A172 (cell line): ENCODE data around the gene CSTPP1. TPM values are rescaled to one million over a fixed set of nuclear protein-coding genes. Genes with fewer than 3 reads are reported as not detected.

Source experiments
- DNase-seq: peaks from one replicate; pipeline ENCODE4 v3.0.0-alpha.2; 2015; ENCODE audit warnings: low spot score
- total RNA-seq: library from RNA; depleted of rRNA; stranded (reverse); fragments of >200 nt; shearing (Covaris generic); gene quantifications from 2 replicates; pipeline ENCODE4 v1.2.3, GENCODE V29; 2014

CSTPP1 gene
- total RNA-seq, 1 experiment from 2014 or later: 51.0 TPM

DNA sequence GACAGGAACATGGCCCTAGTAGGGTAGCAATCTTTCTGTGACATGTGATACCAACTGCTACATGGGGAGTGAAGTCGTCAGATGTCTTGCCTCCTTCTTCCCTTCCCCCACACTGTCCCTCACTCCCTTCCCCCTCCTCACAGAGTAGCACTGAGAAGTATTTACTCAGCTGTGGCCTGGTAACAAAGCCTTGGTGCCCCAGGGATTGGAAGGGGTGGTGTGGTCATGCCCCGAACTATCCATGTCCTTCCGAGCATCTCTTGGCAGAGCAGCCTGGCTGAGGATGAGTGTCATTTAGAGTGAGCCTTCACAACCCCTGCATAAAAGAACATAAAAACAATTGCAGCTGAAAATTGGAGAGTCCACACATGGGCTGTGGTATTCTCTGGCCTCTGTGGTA, 194.0 kb downstream of the CSTPP1 start:
- no peak for DNase-seq

DNA sequence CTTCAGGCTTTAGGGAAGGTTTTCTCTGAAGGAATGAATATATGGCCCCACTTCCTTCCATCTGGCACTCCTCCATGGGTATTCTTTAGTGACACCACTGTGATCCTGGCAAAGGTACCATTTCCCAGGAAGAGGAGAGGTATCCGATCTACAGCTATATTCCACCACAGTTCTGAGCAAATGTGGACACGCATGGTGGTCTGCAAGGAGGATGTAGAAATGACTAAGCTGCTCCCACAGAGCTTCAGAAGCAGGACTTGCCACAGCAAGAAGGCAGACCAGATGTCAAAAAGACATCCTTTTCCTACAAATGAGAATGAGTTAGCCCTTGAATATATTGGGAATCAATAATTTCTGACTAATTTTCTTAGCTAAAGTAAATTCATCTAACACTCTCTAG, 194.6 kb downstream of the CSTPP1 start:
- no peak for DNase-seq

DNA sequence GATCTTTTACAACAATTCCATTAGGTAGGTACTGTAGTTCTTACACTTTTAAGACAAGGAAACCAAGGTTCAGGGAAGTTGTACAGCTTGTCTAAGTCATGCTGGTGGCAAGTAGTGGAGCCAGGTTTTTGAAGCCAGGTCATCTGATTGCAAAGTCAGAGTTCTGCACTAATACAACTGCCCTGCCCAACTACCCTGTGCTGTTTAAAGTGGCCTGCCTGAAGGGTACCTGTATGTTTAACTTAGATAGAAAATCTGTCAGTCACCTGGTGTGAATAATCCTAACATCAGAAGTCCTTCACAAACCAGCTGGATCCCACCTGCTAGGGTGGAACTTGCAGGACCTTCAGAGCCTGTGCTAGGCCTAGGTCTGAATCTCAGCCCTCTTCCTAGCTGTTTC, 195.9 kb downstream of the CSTPP1 start:
- DNase-seq: no peak

DNA sequence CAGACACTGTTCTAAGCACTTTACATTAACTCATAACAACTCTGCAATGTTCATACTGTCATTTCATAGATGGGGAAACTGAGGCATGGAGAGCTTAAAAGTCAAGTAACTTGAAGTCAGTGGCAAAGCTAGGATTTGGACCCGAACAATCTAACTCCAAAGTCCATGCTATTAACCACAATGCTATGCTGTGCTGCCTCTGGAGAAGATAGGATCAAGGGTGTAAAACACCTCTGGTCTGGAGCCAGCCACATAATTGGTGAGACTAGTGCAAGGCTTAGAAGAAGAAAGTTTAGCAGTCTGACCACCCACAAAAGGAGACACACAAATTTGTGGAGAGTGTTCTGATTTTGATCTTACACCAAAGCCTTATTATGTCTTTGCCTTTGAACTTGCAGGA, 196.4 kb downstream of the CSTPP1 start:
- DNase-seq: no peak

DNA sequence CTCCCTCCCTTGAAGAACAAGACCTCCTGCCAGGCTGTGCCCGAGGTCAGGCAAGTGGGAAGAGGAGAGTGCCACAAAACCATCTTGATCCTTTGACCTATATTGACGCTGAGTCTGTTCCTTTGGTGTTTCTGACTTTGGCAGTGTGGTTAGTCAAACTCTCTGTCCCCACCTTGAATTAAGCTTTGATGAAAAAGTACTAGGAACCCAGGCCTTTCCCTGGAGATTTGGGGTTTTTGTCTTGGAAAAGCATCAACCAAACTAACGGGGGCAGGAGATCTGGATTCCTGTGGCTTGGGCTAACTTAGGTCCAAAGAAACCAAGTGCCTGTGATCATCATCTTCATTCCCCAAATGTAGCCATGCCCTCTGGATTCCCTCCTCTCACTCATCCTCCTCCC, 199.8 kb downstream of the CSTPP1 start:
- no peak for DNase-seq

DNA sequence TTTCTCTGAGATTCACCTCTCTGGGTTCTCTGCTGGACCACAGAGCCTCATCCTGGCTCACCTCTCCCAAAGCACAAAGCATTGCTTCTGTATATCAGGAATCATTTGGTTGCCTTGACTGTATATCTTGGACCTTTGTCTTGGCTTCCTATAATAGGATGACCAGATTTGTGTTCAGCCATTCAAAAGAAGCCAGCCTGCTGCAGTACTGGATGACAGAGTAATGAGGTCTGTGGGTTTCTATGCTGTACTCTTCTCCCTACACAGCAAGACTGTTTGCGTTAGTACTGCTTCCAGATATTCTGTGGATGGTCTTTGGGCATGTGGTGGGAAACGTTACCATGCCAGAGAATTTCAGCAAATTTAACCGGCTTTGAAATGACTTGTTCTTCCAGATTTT, 200.4 kb downstream of the CSTPP1 start:
- DNase-seq: no peak

DNA sequence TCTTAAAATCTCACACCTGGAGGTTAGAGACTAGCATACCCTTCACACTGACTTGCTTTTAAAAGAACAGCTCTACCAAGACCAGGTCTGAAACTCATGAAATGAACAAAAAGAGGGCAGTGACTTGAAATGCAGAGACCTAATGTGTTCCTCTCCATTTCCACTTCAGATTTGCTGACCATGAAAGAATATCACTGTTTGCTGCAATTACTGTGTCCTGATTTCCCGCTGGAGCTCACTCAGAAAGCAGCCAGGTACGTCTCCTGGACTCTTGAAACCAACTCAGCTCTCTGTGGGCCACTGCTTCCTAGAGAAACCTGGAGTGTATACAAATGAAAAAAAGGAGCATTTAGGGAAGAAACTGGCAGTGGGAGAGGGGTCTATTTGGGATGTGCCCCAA, 200.9 kb downstream of the CSTPP1 start:
- no peak for DNase-seq

DNA sequence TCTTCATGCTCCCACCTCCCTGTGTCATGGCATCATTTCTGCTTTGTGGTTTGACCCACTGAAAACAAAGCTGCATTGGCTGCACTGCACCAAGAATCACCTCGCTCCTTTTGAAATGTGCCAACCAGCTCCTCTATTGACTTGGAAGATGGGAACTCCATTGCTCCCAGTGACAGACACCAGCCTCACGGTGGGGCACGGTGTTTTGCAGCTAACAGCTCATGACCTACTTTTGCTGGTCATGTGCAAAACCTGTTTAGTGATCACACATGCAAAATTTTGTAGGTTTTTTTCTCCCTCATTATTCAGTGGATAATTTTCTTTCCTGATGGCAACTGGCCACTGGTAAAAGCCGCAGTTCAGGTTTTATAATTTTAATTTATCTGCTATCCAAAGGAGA, 203.3 kb downstream of the CSTPP1 start:
- DNase-seq: no peak

DNA sequence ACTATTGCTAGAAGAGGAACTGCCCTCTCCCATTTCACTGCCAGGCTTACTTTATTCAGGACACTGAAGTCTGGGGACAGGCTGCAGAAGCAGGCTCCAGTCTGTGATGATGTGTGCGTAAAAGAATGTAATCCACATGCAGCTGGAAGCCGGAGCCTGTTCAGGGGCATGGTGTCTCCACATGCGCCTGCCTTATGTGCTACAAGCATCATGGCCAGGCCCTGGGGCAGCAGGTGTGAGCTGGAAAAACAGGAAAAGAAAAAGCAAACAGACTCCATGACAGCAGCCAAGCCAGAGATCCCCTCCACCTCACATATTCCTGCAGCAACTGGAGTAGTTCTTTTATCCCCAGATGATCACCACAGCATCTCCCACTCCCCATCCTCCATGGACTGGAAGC, 206.8 kb downstream of the CSTPP1 start:
- peak; percentile 40 for DNase-seq

DNA sequence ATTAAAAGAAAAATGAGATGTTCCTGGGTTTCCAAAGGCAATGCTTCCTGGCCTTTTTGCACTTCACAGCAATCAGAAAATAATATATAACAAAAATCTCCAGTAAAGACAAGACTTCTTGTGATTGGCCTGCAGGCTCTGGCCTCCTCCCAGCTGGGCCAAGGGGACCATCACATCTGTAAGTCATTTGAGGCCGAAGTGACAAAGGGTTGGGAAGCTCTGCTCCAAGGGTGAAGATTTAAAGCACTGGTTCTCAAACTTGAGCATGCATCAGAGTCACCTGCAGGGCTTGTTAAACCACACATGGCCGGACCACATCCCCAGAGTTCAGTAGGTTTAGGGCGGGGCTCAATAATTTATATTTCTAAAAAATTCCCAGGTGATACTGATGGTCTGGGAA, 208.0 kb downstream of the CSTPP1 start:
- no peak for DNase-seq

DNA sequence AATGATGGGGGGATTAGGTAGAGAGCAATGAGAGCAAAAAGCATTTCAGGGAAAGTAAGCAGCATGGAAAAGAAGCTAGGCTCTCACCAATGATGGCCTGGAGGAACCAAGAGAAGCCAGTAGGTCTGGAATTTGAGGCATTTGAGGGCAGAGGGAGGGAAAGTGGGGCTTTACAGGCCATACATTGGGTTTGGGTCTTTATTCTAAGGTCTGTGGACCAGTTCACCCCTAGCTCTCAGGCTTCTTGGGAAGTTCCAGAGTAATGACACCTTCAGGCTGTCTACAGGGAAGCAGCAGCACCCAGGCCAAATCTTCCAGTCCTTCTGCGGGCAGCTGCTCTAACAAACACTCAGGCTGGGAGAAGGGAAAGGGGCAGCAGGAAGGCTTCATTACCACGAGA, 210.7 kb downstream of the CSTPP1 start:
- DNase-seq: no peak

DNA sequence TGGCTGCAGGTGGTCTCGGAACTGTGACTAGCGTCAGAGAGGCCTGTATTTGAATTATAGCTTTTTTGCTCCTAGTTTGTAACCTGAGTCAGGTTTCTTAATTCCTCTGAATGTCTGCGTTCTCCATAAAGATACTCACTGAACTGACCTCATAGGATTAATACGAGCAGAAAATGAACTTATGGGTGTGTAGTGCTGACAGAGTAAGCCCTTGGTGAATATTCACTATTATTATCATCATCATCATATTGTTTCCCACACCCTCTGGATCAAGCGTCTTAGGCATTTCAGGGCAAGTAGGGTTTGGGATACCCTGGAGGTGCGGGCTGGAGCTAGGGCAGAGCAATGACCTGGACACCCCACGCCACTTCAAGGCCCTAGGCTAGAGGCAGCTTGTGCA, 211.1 kb downstream of the CSTPP1 start:
- no peak for DNase-seq

DNA sequence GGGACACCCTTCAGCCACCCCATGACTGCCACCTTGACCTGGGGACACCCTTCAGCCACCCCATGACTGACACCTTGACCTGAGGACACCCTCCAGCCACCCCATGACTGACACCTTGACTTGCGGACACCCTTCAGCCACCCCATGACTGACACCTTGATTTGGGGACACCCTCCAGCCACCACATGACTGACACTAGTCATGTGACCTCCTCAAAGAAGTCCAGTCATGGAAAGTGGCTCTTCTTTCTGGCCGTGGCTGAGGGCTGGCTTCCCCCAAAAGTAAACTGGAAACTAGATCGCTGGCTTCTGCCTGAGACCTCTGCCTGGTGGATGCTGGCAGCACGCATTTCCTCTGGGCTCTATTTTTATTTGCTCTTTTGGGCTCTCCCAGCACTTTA, 211.7 kb downstream of the CSTPP1 start:
- DNase-seq: no peak

DNA sequence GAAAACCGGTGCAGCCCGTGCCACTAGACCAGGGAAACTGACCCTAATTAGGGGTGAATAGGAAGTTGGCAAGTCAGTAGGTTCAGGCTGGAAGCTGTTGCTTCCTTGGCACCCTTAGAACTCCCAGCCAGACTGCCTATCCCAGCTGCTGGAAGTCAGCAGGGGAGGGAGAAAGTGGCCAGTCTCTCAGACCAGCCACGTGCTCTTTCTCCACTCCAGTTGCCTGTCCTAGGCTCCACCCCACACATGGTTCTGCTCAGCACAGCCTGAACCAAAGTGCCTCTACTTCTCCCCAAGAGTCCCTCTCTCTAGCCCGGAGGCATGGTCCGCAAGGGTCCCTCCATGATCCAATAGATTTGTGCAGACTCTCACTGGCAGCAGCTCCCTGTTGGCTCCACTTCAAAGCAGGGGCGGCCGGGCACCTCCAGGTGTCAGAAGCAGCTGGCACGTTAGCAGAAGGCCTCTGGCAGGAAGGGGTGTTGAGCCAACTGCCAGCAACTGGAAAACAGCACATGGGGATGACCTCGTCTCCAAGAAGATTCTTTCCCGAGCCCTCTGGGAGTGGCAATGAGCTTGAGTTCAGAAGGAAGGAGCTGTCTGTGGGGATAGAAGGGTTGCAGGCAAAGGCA, 212.5 kb downstream of the CSTPP1 start:
- DNase-seq: no peak

DNA sequence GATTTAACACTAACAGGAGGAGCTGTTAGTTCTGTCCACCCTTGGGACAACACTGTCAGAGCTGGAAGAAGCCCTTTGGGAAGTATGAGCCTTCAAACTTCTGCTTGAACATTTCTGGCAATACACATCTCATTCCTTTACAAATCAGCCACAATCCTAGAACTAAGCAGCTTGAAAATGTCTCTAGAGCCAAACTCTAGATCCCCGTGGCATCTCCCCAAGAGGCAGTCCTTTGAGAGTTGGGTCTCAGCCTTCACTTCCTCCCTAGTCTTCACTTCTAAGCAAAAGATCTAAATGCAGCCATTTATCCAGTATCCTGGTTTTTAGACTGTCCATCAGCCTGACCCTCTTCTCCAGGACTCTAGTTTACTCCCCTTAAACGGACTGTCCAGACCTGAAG, 213.2 kb downstream of the CSTPP1 start:
- no peak for DNase-seq

DNA sequence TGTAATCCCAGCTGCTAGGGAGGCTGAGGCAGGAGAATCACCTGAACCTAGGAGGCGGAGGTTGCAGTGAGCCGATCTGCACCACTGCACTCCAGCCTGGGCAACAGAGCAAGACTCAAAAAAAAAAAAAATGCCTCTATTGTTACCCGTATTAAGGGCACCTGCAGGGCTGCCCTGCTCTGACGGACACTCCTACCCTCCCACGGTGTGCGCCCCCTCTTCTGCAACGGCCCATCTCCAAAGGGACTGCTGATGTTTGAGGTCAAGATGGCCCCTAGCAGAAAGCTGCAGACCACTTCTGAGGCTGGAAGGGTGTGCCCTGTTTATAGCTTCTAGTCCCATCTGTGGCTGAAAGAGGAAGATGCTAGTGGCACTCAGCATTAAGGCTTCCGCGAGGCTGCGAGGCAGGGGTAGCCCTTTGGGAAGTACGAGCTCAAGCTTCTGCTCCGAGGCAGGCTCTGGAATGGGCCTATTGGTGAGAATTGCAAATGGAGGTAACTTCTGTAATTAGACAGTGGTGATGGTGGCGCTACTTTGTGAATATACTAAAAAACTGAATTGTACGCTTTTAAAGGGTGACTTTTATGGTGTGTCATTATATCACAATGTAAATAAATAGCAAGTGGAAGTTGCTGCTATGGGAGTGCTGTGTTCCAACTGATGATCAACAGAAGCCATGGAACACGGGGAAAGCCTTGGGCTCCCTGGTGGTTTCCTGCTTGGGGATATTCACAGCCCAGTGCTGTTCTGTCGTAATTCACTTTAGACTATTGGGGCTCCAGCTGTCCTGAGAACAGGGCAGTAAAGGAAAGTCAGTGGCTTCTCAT, 215.8 kb downstream of the CSTPP1 start:
- DNase-seq: no peak

DNA sequence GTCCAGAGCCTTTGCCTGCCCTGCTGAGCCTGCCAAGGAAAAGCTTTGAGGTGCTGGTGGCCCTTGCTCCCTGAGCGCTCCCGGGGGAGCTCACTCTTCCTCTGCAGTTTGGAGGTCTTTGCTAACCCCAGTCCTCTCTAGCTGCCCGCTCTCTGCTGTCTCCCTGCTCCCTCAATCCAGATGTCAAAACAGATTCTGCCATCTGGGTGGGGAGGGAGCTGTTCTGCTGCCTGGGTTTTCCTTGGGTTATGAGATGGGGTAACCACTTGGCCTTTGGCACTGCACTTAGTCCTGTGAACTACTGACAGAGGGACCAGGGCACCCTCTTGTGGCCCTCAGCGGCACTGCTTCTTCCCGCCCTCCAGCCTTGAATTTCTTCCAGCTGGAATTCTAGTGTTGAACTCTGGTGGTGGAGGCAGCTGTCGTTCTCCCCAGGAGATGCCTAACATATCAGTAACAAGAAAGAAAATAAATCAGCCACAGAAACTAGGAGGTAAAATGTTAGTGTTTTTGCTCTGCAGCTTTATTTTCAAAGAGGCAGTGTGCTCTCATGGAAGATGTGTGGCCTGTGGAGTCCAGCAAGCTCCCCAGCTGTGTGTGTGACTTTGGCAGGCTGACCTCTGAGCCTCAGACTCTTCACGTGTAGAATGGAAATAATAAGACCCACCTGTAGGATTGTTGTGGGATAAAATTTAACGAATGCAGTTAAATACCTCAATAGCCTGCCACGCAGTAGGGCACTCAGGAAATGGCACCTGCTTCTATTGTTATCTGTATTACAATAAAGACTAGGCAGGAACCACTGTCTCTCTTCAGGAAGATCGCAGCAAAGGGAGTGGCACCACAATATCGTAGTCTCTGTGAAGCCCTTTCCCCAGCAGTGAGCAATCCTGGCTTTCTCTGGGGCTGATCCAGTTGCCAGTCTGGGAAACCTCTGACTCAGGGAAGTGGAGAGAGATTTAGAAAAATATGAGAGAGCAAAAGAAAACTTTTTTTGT, 216.7 kb downstream of the CSTPP1 start:
- DNase-seq: peak; percentile 81

DNA sequence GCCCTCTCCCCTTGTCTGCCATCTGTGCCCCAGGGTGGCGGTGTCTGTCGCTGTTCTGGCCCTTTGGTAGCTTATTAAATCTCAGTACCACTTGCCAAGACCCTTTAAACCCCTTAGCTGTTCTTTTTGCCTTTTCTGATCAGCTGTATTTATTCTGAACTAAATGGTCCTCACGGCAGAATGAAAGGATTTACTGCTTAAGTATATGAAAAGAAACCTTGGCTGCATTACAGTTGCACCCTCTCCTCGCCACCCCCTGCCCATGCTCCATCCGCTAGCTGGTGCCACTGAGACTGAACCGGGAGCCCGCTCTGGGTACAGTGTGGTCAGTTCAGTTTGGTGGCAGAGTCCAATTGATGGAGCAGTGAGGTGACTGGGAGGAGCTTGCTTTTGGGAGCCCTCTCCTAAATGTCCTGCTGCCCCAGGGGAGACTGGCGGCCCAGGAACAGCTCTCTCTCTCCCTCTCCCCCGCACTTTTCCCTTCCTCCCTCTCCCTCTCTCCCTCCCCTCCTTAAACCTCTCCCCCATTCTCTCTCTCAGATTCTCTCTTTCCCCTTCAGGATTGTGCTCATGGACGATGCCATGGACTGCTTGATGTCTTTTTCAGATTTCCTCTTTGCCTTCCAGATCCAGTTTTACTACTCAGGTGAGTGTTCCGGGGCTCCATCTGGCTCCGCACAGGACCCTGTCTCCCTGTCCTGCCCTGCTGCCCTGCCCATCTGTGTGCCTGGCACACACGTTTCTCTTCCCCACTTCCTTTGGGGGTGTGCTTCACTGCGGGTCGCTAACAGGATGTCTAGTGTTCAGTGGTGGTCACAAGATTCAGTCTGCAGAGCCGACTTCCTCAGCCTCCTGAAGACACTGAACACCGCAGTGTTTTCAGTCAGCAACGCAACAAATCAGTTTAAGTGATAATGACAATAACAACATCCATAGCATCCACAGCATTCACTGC, 218.3 kb downstream of the CSTPP1 start:
- no peak for DNase-seq

DNA sequence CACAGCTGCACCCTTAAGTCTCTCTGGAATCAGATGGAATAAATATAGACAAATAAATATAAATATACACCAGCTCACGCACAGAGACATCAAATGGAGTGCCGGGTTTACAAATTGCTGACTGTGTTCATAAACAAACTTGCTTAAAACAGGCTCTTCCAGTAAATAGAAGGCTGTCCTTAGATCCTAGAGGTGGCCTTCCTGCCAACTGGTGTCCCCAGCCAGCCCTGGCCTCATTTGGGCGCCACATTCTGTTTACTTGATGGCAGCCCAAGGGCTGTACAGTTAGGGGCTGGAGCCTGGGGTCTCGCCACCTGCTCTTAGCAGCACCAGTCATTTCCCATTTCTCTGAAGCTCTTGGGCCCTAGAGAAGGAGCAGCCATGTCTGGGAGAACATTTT, 219.3 kb downstream of the CSTPP1 start:
- no peak for DNase-seq

DNA sequence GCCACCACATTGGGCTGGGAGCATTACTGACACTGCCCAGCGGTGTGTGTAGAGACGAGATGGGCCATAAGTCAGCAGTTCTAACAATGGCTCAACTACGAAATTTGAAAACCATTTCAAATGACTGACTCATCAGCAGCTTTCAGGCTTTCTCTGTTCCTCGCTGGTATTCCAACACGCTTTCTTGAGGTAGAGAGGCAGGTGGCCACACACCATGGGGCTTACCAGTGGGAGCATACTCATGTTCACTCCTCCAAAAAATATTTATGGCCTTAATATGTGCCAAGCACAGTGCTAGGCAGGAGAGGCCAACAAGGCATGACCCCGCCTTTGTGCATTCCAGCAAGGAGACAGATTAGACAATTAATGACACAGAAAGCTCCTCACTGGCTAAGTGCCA, 219.8 kb downstream of the CSTPP1 start:
- DNase-seq: no peak

DNA sequence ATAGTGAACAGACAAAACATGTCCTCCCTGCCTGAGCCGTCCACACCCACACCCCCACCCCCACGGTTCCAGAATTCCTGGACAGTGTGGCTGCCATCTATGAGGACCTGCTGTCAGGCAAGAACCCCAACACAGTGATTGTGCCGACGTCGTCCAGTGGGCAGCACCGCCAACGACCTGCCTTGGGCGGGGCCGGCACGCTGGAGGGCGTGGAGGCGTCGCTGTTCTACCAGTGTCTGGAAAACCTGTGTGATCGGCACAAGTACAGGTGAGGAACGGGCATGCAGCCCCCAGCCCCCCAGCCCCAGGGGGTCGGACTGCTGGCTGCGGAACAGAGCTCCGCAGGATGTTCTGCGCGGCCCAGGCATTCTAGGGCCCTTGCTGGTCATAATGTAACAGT, 220.4 kb downstream of the CSTPP1 start:
- no peak for DNase-seq
